CD4-positive, alpha-beta T cell treated with Interleukin-2 at 100 ng/mL for 4 hours (primary cell): Measurements from ENCODE around the gene SUCLA2.
"Not testable (repeated sequence)": the region's sequence is repeated elsewhere in the genome, so short reads cannot be mapped to it uniquely, and the experiment has no call there.

Experiments used
- DNase-seq: peaks from one replicate; pipeline ENCODE4 v3.0.0-alpha.2; 2020; ENCODE audit warnings: low spot score

Gene SUCLA2

GRCh38 chr13:48001114-48001881 lies at the start of gene SUCLA2:
Gene SUCLA2 (minus strand): TSS chr13:48001273. CDS start chr13:48001269, 4 bp downstream.
- peak; percentile 90 for DNase-seq

- no peak for DNase-seq
Observed at GRCh38 chr13:48050550-48050949, 49.5 kb upstream of the SUCLA2 start.

GRCh38 chr13:48043789-48044503 lies 42.9 kb upstream of the SUCLA2 start:
- no peak for DNase-seq

- no peak for DNase-seq
Observed at GRCh38 chr13:48042894-48043293, 41.8 kb upstream of the SUCLA2 start.

- no peak for DNase-seq
Observed at GRCh38 chr13:48040896-48041295, 39.8 kb upstream of the SUCLA2 start.

- no peak for DNase-seq
Observed at GRCh38 chr13:48040049-48040448, 39.0 kb upstream of the SUCLA2 start.

GRCh38 chr13:48038761-48039160 lies 37.7 kb upstream of the SUCLA2 start:
- DNase-seq: no peak

GRCh38 chr13:48037346-48038173 lies 36.5 kb upstream of the SUCLA2 start, which contains the start of gene NUDT15:
Gene NUDT15 (plus strand): TSS chr13:48037726. CDS start chr13:48037747, 21 bp downstream.
- DNase-seq: peak; percentile 96

GRCh38 chr13:48029859-48030258 lies 28.8 kb upstream of the SUCLA2 start:
- DNase-seq: no peak

- no peak for DNase-seq
Observed at GRCh38 chr13:48028066-48028465, 27.0 kb upstream of the SUCLA2 start.

GRCh38 chr13:48019796-48020195 lies 18.7 kb upstream of the SUCLA2 start:
- no peak for DNase-seq

GRCh38 chr13:48018637-48019036 lies 17.6 kb upstream of the SUCLA2 start:
- no peak for DNase-seq

GRCh38 chr13:48014359-48014758 lies 13.3 kb upstream of the SUCLA2 start:
- no peak for DNase-seq

- no peak for DNase-seq
Observed at GRCh38 chr13:48012668-48013067, 11.6 kb upstream of the SUCLA2 start.

GRCh38 chr13:48010698-48011097 lies 9.6 kb upstream of the SUCLA2 start:
- no peak for DNase-seq

- no peak for DNase-seq
Observed at GRCh38 chr13:48009284-48009683, 8.2 kb upstream of the SUCLA2 start.

GRCh38 chr13:48006396-48006795 lies 5.3 kb upstream of the SUCLA2 start:
- DNase-seq: no peak

GRCh38 chr13:48004201-48004600 lies 3.1 kb upstream of the SUCLA2 start:
- no peak for DNase-seq

- not testable (repeated sequence) for DNase-seq
Observed at GRCh38 chr13:48001999-48002398, 926 bp upstream of the SUCLA2 start.

- DNase-seq: no peak
Observed at GRCh38 chr13:48000559-48001113, 437 bp downstream of the SUCLA2 start.

GRCh38 chr13:47999973-48000372 lies 1.1 kb downstream of the SUCLA2 start:
- DNase-seq: no peak

GRCh38 chr13:47997384-47997783 lies 3.7 kb downstream of the SUCLA2 start:
- no peak for DNase-seq
